ENCODE data around the gene GDPD4.

The GDPD4 gene

DNA sequence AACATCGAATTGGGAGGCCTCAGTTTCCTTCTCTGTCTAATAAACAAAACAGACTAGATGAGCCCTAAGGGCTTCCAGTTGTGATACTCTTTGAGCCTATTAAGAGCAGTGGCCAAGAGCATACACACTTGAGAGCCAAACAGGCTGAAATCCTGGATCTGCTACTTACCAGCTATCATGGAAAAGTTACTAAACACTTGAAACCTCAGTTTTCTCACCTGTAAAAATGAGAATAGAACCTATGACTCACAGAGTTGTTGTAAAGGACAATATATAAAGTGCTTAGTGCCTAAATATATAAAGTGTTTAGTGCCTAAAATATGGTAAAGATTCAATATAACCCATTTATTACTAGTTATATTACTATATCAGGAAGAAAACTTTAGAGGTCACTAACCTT lies 23.7 kb upstream of the GDPD4 start:
- TF ChIP-seq, protein P1, sequence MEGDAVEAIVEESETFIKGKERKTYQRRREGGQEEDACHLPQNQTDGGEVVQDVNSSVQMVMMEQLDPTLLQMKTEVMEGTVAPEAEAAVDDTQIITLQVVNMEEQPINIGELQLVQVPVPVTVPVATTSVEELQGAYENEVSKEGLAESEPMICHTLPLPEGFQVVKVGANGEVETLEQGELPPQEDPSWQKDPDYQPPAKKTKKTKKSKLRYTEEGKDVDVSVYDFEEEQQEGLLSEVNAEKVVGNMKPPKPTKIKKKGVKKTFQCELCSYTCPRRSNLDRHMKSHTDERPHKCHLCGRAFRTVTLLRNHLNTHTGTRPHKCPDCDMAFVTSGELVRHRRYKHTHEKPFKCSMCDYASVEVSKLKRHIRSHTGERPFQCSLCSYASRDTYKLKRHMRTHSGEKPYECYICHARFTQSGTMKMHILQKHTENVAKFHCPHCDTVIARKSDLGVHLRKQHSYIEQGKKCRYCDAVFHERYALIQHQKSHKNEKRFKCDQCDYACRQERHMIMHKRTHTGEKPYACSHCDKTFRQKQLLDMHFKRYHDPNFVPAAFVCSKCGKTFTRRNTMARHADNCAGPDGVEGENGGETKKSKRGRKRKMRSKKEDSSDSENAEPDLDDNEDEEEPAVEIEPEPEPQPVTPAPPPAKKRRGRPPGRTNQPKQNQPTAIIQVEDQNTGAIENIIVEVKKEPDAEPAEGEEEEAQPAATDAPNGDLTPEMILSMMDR (conservative IDR thresholded peaks at IDR 0.05; ENCODE audit: low read depth, low read length): no peak
- H3K4me3 ChIP-seq (ENCODE audit: low read depth, low read length): no peak overlapping the region
- DNase-seq (ENCODE audit: low read depth): no peak

DNA sequence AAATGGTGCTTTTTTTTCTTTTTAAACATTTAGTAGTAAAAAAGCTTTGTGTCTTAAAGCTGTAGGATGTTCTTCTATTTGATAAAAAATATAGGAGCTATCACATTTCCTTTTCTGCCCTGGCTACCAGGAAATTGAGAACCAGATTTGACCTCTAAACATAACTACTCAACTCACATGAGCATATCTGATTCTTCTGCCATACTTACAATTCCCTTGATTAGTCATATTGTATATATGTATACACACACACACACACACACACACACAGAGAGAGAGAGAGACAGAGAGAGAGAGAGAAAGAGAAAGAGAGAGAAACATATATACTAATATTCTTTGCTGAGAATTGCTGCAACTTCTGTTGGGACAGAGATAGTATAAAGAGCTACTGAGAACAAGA lies 23.0 kb upstream of the GDPD4 start:
- H3K4me3 ChIP-seq (ENCODE audit: low read depth, low read length): no peak overlapping the region
- TF ChIP-seq, protein P1 (conservative IDR thresholded peaks at IDR 0.05; ENCODE audit: low read depth, low read length): no peak
- DNase-seq (ENCODE audit: low read depth): peak; percentile 54

- TF ChIP-seq, protein P1 (conservative IDR thresholded peaks at IDR 0.05; ENCODE audit: low read depth, low read length): no peak
These were observed 21.6 kb upstream of the GDPD4 start for GRCh38 chr11:77322926-77323590.

GRCh38 chr11:77322506-77322905 lies 21.0 kb upstream of the GDPD4 start:
- DNase-seq (ENCODE audit: low read depth): peak; percentile 78
- TF ChIP-seq, protein P1 (conservative IDR thresholded peaks at IDR 0.05; ENCODE audit: low read depth, low read length): no peak
- no peak overlapping the region for H3K4me3 ChIP-seq (ENCODE audit: low read depth, low read length)

More at GRCh38 chr11:77322926-77323590, 21.6 kb upstream of the GDPD4 start:
- H3K4me3 ChIP-seq (ENCODE audit: low read depth, low read length): no peak overlapping the region
- DNase-seq (ENCODE audit: low read depth): no peak

DNA sequence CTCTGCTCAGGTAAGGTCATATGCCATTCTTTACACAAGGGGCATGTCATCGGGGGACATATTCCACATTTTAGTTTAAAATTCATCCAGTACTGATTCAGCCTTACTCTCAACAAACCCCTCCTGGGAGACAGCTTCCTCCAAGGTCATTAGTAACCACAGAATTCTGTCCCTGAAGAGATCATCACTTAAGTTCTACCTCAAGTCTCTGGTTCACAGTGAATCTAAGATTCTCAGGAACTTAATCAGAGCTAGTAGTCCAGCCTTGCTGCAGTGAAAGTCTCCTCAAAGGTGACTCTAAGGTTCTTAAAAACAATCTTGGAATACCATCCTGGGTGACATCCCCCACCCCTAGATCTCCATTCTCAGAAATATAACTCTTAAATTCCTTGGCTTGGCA lies 18.9 kb upstream of the GDPD4 start:
- DNase-seq (ENCODE audit: low read depth): no peak
- H3K4me3 ChIP-seq (ENCODE audit: low read depth, low read length): no peak overlapping the region
- TF ChIP-seq, protein P1 (conservative IDR thresholded peaks at IDR 0.05; ENCODE audit: low read depth, low read length): no peak

- no peak for DNase-seq (ENCODE audit: low read depth)
These were observed 17.1 kb upstream of the GDPD4 start for GRCh38 chr11:77318600-77318999.

More at GRCh38 chr11:77318600-77318999, 17.1 kb upstream of the GDPD4 start:
- no peak overlapping the region for H3K4me3 ChIP-seq (ENCODE audit: low read depth, low read length)
- TF ChIP-seq, protein P1 (conservative IDR thresholded peaks at IDR 0.05; ENCODE audit: low read depth, low read length): no peak

All from choroid plexus epithelial cell (primary cell).